KMS-11 (cell line): ENCODE measurements around the gene ST3GAL5.

Experiments
- H2AFZ ChIP-seq: fragments of 200-600 bp; sonication (generic); 2 replicates; pipeline ENCODE4 v1.6.1; 2016; ENCODE audit warnings: antibody characterized with exemption, mixed run types, low read depth
- H3K27ac ChIP-seq: fragments of 200-600 bp; sonication (generic); 2 replicates; pipeline ENCODE4 v1.6.1; 2016; ENCODE audit warnings: mild to moderate bottlenecking, mixed run types
- H3K27me3 ChIP-seq: fragments of 200-600 bp; sonication (generic); 2 replicates; pipeline ENCODE4 v1.6.1; 2017; ENCODE audit warnings: mild to moderate bottlenecking, low read depth, mixed run types, moderate library complexity; ENCODE audit not compliant: insufficient read depth
- H3K36me3 ChIP-seq: fragments of 200-600 bp; sonication (generic); 2 replicates; pipeline ENCODE4 v1.6.1; 2017; ENCODE audit warnings: mild to moderate bottlenecking, mixed run types; ENCODE audit not compliant: insufficient read depth
- H3K4me1 ChIP-seq: fragments of 200-600 bp; sonication (generic); 2 replicates; pipeline ENCODE4 v1.6.1; 2016; ENCODE audit warnings: mild to moderate bottlenecking, low read depth, mixed run types; ENCODE audit not compliant: poor library complexity, severe bottlenecking
- H3K4me2 ChIP-seq: fragments of 200-600 bp; sonication (generic); 2 replicates; pipeline ENCODE4 v1.7.0; 2016; ENCODE audit warnings: mild to moderate bottlenecking, mixed run types
- H3K4me3 ChIP-seq: fragments of 200-600 bp; sonication (generic); IDR thresholded peaks from 2 replicates; pipeline ENCODE4 v1.6.1; 2017; ENCODE audit warnings: low read depth, low read length, mixed read lengths; ENCODE audit not compliant: insufficient read depth
- H3K79me2 ChIP-seq: fragments of 200-600 bp; sonication (generic); 2 replicates; pipeline ENCODE4 v1.6.1; 2016; ENCODE audit warnings: low read depth, mixed run types; ENCODE audit not compliant: insufficient read depth
- H3K9ac ChIP-seq: fragments of 200-600 bp; sonication (generic); 2 replicates; pipeline ENCODE4 v1.6.1; 2016; ENCODE audit warnings: mild to moderate bottlenecking, mixed run types
- H4K20me1 ChIP-seq: fragments of 200-600 bp; sonication (generic); 2 replicates; pipeline ENCODE4 v1.6.1; 2016; ENCODE audit warnings: mild to moderate bottlenecking, mixed run types; ENCODE audit not compliant: insufficient read depth
- CTCF ChIP-seq: fragments of 200-600 bp; sonication (generic); conservative IDR thresholded peaks from 2 replicates; pipeline ENCODE4 v1.6.1; 2017; ENCODE audit warnings: low read depth, mild to moderate bottlenecking, antibody characterized with exemption, low read length, moderate library complexity, mixed read lengths

Gene ST3GAL5

DNA sequence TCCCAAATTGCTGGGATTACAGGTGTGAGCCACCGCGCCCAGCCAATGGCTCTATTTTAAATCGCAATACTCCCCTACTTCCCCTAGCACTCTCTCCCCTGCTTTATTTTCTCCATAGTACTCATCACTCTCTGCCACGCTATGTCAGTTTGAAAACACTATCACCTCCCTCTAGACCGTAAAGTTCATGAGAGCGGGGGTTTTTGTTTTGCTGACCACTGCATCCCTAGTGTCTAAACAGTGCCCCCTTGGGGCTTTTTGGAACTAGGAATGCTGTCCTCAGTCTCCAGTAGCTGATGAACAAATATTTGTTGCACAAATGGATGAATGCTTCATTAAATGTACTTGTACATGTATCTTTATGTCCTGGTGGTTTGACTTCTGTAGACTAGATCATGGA, 90.9 kb downstream of the ST3GAL5 start:
- peaks cover 15% of the 10 kb centered on the region for H3K4me1 ChIP-seq
- H3K36me3 ChIP-seq: no peaks in the 10 kb centered on the region
- no peak overlapping the region for H3K27ac ChIP-seq
- no peaks in the 10 kb centered on the region; the same call in 1 of the 2 replicates for H3K27me3 ChIP-seq
- no peak overlapping the region for H3K9ac ChIP-seq
- H3K4me3 ChIP-seq: no peak overlapping the region
- no peaks in the 10 kb centered on the region for H3K79me2 ChIP-seq
- H3K4me2 ChIP-seq: no peak overlapping the region
- no peaks in the 10 kb centered on the region for H4K20me1 ChIP-seq
- peak; percentile 24; the same call in 1 of the 2 replicates for TF ChIP-seq CTCF
- H2AFZ ChIP-seq: no peak overlapping the region

- no peak overlapping the region for H3K4me2 ChIP-seq
- H3K27me3 ChIP-seq: no peaks in the 10 kb centered on the region; the same call in 1 of the 2 replicates
- peaks cover 15% of the 10 kb centered on the region for H3K4me1 ChIP-seq
- no peaks in the 10 kb centered on the region for H3K36me3 ChIP-seq
- TF ChIP-seq CTCF: no peak
- no peak overlapping the region for H2AFZ ChIP-seq
- H3K4me3 ChIP-seq: no peak overlapping the region
- no peak overlapping the region for H3K9ac ChIP-seq
- no peak overlapping the region for H3K27ac ChIP-seq
- H4K20me1 ChIP-seq: no peaks in the 10 kb centered on the region
- no peaks in the 10 kb centered on the region for H3K79me2 ChIP-seq
Observed at GRCh38 chr2:85797263-85797660, 91.5 kb downstream of the ST3GAL5 start.

DNA sequence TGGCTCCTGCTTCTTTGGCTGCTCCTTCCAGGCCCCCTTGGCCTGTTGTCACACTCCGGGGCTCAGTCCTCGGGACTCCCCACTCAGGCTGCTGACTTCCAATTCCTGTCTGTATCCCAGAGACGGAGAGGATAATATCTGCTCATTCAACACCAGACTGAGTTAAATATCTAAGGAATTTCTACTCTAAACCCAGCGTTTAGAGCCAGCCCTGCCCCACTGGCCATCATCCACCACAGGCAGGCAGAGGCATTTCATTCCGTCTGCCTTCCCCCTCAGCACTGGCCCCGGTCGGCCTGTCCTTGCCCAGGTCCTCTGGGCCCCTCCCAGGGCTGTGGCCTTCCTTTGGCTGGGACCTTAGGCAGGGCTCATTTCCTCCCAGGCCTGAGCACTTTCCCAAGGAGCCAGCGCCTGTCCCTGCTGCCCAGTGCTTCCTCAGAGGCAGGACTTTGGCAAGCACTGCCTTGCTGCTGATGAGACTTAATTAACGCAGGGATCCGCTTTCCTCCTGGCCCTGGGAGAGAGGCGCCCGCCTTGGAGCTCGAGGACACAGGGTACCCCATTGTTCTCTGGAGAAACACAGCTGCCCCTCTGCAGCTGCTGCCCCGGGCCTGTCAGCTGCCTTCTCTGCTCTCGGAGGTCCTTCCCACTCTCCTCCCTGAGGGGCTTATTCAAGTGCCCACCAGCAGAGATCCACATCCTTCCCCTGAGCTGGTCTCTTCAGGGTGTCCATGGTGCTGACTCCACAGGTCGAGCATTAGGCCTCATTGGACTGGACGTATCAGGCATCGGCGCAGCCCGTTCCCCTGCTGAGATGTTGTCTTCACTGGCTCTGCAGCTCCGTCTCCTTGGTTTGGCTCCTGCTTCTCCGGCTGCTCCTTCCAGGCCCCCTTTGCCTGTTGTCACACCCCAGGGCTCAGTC, 92.2 kb downstream of the ST3GAL5 start:
- Histone ChIP-seq H3K4me1 (peaks cover 15% of the 10 kb centered on the region), H3K27ac (no peak overlapping the region), H3K4me3 (no peak overlapping the region), H3K27me3 (no peaks in the 10 kb centered on the region; the same call in 1 of the 2 replicates), H3K9ac (no peak overlapping the region), H4K20me1 (no peaks in the 10 kb centered on the region), H3K4me2 (no peak overlapping the region), H3K36me3 (no peaks in the 10 kb centered on the region), H2AFZ (no peak overlapping the region), H3K79me2 (no peaks in the 10 kb centered on the region)
- TF ChIP-seq CTCF: no peak

DNA sequence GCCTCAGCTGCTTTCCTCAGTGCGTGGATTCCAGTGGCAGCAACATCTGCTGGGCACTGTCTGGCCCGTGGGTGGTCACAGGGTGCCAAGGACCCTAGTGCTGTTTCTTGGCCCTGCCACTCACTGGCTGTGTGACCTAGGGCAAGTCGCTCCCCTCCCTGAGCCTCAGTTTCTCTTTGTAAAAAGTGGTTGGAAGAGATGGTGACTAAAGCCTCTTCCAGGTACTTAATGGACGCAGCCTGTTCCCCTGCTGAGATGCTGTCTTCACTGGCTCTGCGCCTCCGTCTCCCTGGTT, 92.8 kb downstream of the ST3GAL5 start:
- no peaks in the 10 kb centered on the region for H3K79me2 ChIP-seq
- H3K27me3 ChIP-seq: no peaks in the 10 kb centered on the region; the same call in 1 of the 2 replicates
- H4K20me1 ChIP-seq: no peaks in the 10 kb centered on the region
- H3K4me2 ChIP-seq: no peak overlapping the region
- no peak overlapping the region for H3K4me3 ChIP-seq
- no peak overlapping the region for H3K27ac ChIP-seq
- no peaks in the 10 kb centered on the region for H3K36me3 ChIP-seq
- H3K9ac ChIP-seq: no peak overlapping the region
- peaks cover 15% of the 10 kb centered on the region for H3K4me1 ChIP-seq
- no peak overlapping the region for H2AFZ ChIP-seq
- no peak for TF ChIP-seq CTCF
